OCI-LY3 (cell line): Measurements from ENCODE around the gene TLE4.
"Not testable (repeated sequence)": the region's sequence is repeated elsewhere in the genome, so short reads cannot be mapped to it uniquely, and the experiment has no call there.

Source experiments
- H2AFZ ChIP-seq: fragments of 200-600, 300-600 bp; shearing (Covaris generic); 2 replicates; pipeline ENCODE4 v1.6.0; 2014; ENCODE audit warnings: antibody characterized with exemption, low read depth, low read length
- H3K27ac ChIP-seq: fragments of 200-600, 300-600 bp; sonication (generic); 2 replicates; pipeline ENCODE4 v1.5.1; 2014; ENCODE audit warnings: mild to moderate bottlenecking, low read length, moderate library complexity, mixed read lengths
- H3K27me3 ChIP-seq: fragments of 200-600, 300-600 bp; sonication (generic); 2 replicates; pipeline ENCODE4 v1.6.1; 2014; ENCODE audit warnings: low read depth, low read length, mixed read lengths
- H3K36me3 ChIP-seq: fragments of 200-600, 300-600 bp; sonication (generic); replicated peaks from 2 replicates; pipeline ENCODE3; 2014; ENCODE audit warnings: low read depth, low read length, mixed read lengths
- H3K4me1 ChIP-seq: fragments of 300-600, 200-600 bp; sonication (generic); 2 replicates; pipeline ENCODE4 v1.6.1; 2014; ENCODE audit warnings: low read length, mixed read lengths
- H3K4me2 ChIP-seq: fragments of 200-600, 300-600 bp; sonication (generic); 2 replicates; pipeline ENCODE4 v1.6.1; 2014; ENCODE audit warnings: low read length, mixed read lengths
- H3K4me3 ChIP-seq: fragments of 300-600, 200-600 bp; sonication (generic); 2 replicates; pipeline ENCODE4 v1.5.1; 2014; ENCODE audit warnings: antibody characterized with exemption, mild to moderate bottlenecking, low read length, moderate library complexity
- H3K79me2 ChIP-seq: fragments of 300-600, 200-600 bp; shearing (Covaris generic); 2 replicates; pipeline ENCODE4 v1.6.1; 2014; ENCODE audit warnings: mild to moderate bottlenecking, low read length, mixed read lengths
- H3K9ac ChIP-seq: fragments of 300-600, 200-600 bp; shearing (Covaris generic); 2 replicates; pipeline ENCODE4 v1.6.0; 2014; ENCODE audit warnings: mild to moderate bottlenecking, low read length, moderate library complexity
- H3K9me3 ChIP-seq: fragments of 200-600, 300-600 bp; shearing (Covaris generic); 2 replicates; pipeline ENCODE4 v1.6.1; 2014; ENCODE audit warnings: low read length, mixed read lengths; ENCODE audit not compliant: insufficient read depth
- H4K20me1 ChIP-seq: fragments of 200-600, 300-600 bp; sonication (generic); 2 replicates; pipeline ENCODE4 v1.6.1; 2016; ENCODE audit warnings: low read length, mixed read lengths; ENCODE audit not compliant: insufficient read depth
- CTCF ChIP-seq: fragments of 200-600, 300-600 bp; sonication (generic); IDR thresholded peaks from 2 replicates; pipeline ENCODE4 v1.5.1; 2014; ENCODE audit warnings: antibody characterized with exemption, low read length, low read depth
- EZH2phosphoT487 ChIP-seq: fragments of 200-600 bp; shearing (Covaris generic); IDR thresholded peaks from 2 replicates; pipeline ENCODE4 v1.6.1; 2018; ENCODE audit warnings: antibody characterized with exemption, mixed run types, low read depth

TLE4 gene

GRCh38 chr9:79745752-79746336 lies 174.1 kb downstream of the TLE4 start:
- Histone ChIP-seq H3K4me1 (no peaks in the 10 kb centered on the region), H3K4me3 (no peak overlapping the region), H4K20me1 (no peaks in the 10 kb centered on the region), H3K9me3 (no peaks in the 10 kb centered on the region), H3K79me2 (no peaks in the 10 kb centered on the region), H3K27me3 (no peaks in the 10 kb centered on the region), H3K36me3 (no peaks in the 10 kb centered on the region), H3K4me2 (no peak overlapping the region), H3K9ac (no peak overlapping the region), H2AFZ (no peak overlapping the region), H3K27ac (no peak overlapping the region)
- TF ChIP-seq EZH2phosphoT487 = no peak

- not testable (repeated sequence) for H3K9ac ChIP-seq, H3K79me2 ChIP-seq, H3K36me3 ChIP-seq, H3K4me2 ChIP-seq, H2AFZ ChIP-seq, H3K4me3 ChIP-seq, H3K9me3 ChIP-seq, H3K27me3 ChIP-seq, H3K27ac ChIP-seq, H3K4me1 ChIP-seq, H4K20me1 ChIP-seq
These were observed 180.2 kb downstream of the TLE4 start for GRCh38 chr9:79751895-79752466.

- H3K9me3 ChIP-seq = no peaks in the 10 kb centered on the region
- no peak overlapping the region for H3K9ac ChIP-seq
- H3K27me3 ChIP-seq = 0 out of 2 replicates have a peak, but pooled peaks cover 3% of the 10 kb centered on the region
- H4K20me1 ChIP-seq = no peaks in the 10 kb centered on the region
- no peak overlapping the region for H3K27ac ChIP-seq
- TF ChIP-seq CTCF (no peak), EZH2phosphoT487 (no peak)
- H3K4me3 ChIP-seq = no peak overlapping the region
- H3K4me1 ChIP-seq = no peaks in the 10 kb centered on the region
- H3K79me2 ChIP-seq = no peaks in the 10 kb centered on the region
- no peaks in the 10 kb centered on the region for H3K36me3 ChIP-seq
- H3K4me2 ChIP-seq = no peak overlapping the region
- no peak overlapping the region for H2AFZ ChIP-seq
These were observed 184.6 kb downstream of the TLE4 start for GRCh38 chr9:79756414-79756813.

- H4K20me1 ChIP-seq = no peaks in the 10 kb centered on the region
- 0 out of 2 replicates have a peak, but pooled peaks cover 3% of the 10 kb centered on the region for H3K27me3 ChIP-seq
These were observed 185.3 kb downstream of the TLE4 start for GRCh38 chr9:79757074-79757473.

More at GRCh38 chr9:79757074-79757473, 185.3 kb downstream of the TLE4 start:
- no peaks in the 10 kb centered on the region for H3K4me1 ChIP-seq
- no peaks in the 10 kb centered on the region for H3K79me2 ChIP-seq
- H3K9me3 ChIP-seq = no peaks in the 10 kb centered on the region
- no peaks in the 10 kb centered on the region for H3K36me3 ChIP-seq
- H3K4me3 ChIP-seq = no peak overlapping the region
- no peak overlapping the region for H3K9ac ChIP-seq
- H3K27ac ChIP-seq = no peak overlapping the region
- TF ChIP-seq CTCF (no peak), EZH2phosphoT487 (no peak)
- no peak overlapping the region for H2AFZ ChIP-seq
- no peak overlapping the region for H3K4me2 ChIP-seq
